Omental fat pad (tissue), 4 donors: ENCODE measurements around the gene RPGRIP1L. TPM values are rescaled to one million over a fixed set of nuclear protein-coding genes. Genes with fewer than 3 reads are reported as not detected.

Experiments
- ATAC-seq: fragments of 150-250 bp; one replicate; pipeline ENCODE4 v1.9.1; 2016; ENCODE audit warnings: mild to moderate bottlenecking, moderate library complexity; ENCODE audit not compliant: low FRiP score
- DNase-seq: peaks from one replicate; pipeline ENCODE4 v3.0.0-alpha.2; 2019; ENCODE audit warnings: low spot score
- total RNA-seq, 4 donors: library from RNA; depleted of rRNA; stranded (reverse); fragments of >200 nt; gene quantifications; one replicate each; pipeline ENCODE4 v1.1.0, GENCODE V29; 2016
- TF ChIP-seq, protein P1 (sequence below), 3 donors: fragments of 450-650 bp; IDR thresholded peaks; one replicate each; pipeline ENCODE4 v1.5.1; 2016 to 2017; ENCODE audit warnings: antibody characterized with exemption in 3 of 3, mild to moderate bottlenecking in 3 of 3, moderate library complexity in 2 of 3

Gene RPGRIP1L
- total RNA-seq, 4 donors from 2014 or later = 3.2 to 5.0 (median 4.1) TPM

DNA sequence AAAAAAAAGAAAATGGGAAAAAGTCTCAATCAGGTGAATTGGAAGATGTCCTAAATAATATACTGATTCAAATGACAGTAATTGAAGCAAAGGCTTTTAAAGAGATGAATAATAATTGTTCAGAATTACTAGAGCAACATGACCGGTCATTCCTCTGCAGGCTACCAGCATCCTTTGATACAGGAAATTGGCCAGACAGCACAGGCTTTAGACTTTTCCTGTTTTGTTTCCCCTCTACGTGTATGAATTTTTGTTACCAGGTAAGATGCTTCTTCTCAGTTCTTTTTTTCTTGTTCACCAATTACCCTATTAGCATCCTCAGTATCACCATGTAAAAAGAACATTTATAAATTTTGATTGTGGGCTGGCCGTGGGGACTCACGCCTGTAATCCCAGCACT is 77.5 kb downstream of the RPGRIP1L start:
- TF ChIP-seq, protein P1, sequence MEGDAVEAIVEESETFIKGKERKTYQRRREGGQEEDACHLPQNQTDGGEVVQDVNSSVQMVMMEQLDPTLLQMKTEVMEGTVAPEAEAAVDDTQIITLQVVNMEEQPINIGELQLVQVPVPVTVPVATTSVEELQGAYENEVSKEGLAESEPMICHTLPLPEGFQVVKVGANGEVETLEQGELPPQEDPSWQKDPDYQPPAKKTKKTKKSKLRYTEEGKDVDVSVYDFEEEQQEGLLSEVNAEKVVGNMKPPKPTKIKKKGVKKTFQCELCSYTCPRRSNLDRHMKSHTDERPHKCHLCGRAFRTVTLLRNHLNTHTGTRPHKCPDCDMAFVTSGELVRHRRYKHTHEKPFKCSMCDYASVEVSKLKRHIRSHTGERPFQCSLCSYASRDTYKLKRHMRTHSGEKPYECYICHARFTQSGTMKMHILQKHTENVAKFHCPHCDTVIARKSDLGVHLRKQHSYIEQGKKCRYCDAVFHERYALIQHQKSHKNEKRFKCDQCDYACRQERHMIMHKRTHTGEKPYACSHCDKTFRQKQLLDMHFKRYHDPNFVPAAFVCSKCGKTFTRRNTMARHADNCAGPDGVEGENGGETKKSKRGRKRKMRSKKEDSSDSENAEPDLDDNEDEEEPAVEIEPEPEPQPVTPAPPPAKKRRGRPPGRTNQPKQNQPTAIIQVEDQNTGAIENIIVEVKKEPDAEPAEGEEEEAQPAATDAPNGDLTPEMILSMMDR (IDR thresholded peaks at IDR 0.05) = no peak
- no peak for DNase-seq
- ATAC-seq = no peak

- no peak for ATAC-seq
- DNase-seq = no peak
Observed at GRCh38 chr16:53625221-53625620, 78.4 kb downstream of the RPGRIP1L start.

GRCh38 chr16:53622315-53622714 is 81.3 kb downstream of the RPGRIP1L start:
- TF ChIP-seq, protein P1 (IDR thresholded peaks at IDR 0.05) = no peak
- ATAC-seq (no peak), DNase-seq (no peak)

More at GRCh38 chr16:53625221-53625620, 78.4 kb downstream of the RPGRIP1L start:
- TF ChIP-seq, protein P1 (IDR thresholded peaks at IDR 0.05) = no peak

- DNase-seq (no peak), ATAC-seq (no peak)
- TF ChIP-seq, protein P1 (IDR thresholded peaks at IDR 0.05) = no peak
Observed at GRCh38 chr16:53620476-53620875, 83.2 kb downstream of the RPGRIP1L start.

- DNase-seq = no peak
- TF ChIP-seq, protein P1 (IDR thresholded peaks at IDR 0.05) = no peak
- no peak for ATAC-seq
Observed at GRCh38 chr16:53619235-53619634, 84.4 kb downstream of the RPGRIP1L start.

GRCh38 chr16:53614346-53614745 is 89.3 kb downstream of the RPGRIP1L start:
- DNase-seq = no peak
- no peak for ATAC-seq
- TF ChIP-seq, protein P1 (IDR thresholded peaks at IDR 0.05) = no peak

DNA sequence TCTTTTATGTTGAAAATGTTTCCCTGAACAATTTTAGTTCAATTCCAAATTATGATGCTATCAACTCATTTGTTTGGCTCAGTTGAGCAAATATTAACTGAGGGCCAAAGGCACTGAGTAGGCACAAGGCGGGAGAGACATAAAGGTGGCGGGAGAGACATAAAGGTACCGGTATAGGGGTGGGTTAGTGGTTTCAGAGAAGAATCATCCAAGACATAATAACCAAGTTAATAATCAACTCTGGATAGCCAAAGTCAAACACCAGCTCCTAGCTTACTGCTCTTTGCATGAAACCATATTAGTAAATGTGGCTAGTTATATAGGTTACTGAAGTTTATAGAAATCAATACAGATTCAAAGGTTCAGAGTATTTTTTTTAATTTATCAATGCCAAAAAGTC is 91.7 kb downstream of the RPGRIP1L start:
- TF ChIP-seq, protein P1 (IDR thresholded peaks at IDR 0.05) = no peak
- ATAC-seq (no peak), DNase-seq (no peak)
